Gastrocnemius medialis (tissue), 4 donors: Measurements from ENCODE around the gene C4orf50.

Source experiments
- POLR2A ChIP-seq, 2 donors: fragments of 450-650 bp; IDR thresholded peaks; one replicate each; pipeline ENCODE4 v1.6.1; 2017; ENCODE audit warnings: antibody characterized with exemption in 2 of 2, mild to moderate bottlenecking in 2 of 2, moderate library complexity in 2 of 2
- TF ChIP-seq, protein P1 (sequence below), 5 experiments: fragments of 450-650 bp in 3 of 5; fragments of 200-600 bp in 2 of 5; sonication (generic) in 2 of 5; IDR thresholded peaks in 4 of 5; conservative IDR thresholded peaks in 1 of 5; 1 replicate in 4 of 5; 2 replicates in 1 of 5; pipeline ENCODE4 v1.5.1; 2016 to 2019; ENCODE audit warnings: antibody characterized with exemption in 5 of 5, mild to moderate bottlenecking in 3 of 5, moderate library complexity in 3 of 5

GRCh38 chr4:6044276-6044675, 26.0 kb upstream of the C4orf50 start:
- TF ChIP-seq, protein P1, sequence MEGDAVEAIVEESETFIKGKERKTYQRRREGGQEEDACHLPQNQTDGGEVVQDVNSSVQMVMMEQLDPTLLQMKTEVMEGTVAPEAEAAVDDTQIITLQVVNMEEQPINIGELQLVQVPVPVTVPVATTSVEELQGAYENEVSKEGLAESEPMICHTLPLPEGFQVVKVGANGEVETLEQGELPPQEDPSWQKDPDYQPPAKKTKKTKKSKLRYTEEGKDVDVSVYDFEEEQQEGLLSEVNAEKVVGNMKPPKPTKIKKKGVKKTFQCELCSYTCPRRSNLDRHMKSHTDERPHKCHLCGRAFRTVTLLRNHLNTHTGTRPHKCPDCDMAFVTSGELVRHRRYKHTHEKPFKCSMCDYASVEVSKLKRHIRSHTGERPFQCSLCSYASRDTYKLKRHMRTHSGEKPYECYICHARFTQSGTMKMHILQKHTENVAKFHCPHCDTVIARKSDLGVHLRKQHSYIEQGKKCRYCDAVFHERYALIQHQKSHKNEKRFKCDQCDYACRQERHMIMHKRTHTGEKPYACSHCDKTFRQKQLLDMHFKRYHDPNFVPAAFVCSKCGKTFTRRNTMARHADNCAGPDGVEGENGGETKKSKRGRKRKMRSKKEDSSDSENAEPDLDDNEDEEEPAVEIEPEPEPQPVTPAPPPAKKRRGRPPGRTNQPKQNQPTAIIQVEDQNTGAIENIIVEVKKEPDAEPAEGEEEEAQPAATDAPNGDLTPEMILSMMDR (IDR thresholded peaks at IDR 0.05 in 4 of 5, conservative IDR thresholded peaks at IDR 0.05 in 1 of 5): no peak
- TF ChIP-seq POLR2A (IDR thresholded peaks at IDR 0.05): no peak
